PFSK-1 (cell line): Measurements from ENCODE around the gene SH3PXD2A.

Source experiments
- FOXP2 ChIP-seq: optimal IDR thresholded peaks from 2 replicates; pipeline ENCODE3; 2011; ENCODE audit warnings: borderline replicate concordance, control low read depth, inconsistent platforms; ENCODE audit not compliant: insufficient read depth; ENCODE audit errors: extremely low read length, extremely low read depth
- POLR2AphosphoS5 ChIP-seq: IDR thresholded peaks from 2 replicates; pipeline ENCODE4 v1.6.1; 2012; ENCODE audit warnings: low read depth, mild to moderate bottlenecking, control low read depth, low read length, moderate library complexity
- REST ChIP-seq, 2 experiments: IDR thresholded peaks; 2 replicates each; pipeline versions ENCODE4 v1.6.1 to v1.8.0; 2011 to 2012; ENCODE audit warnings: low read depth in 2 of 2, low read length in 2 of 2, control low read depth in 1 of 2, inconsistent platforms in 1 of 2, mild to moderate bottlenecking in 1 of 2, moderate library complexity in 1 of 2; ENCODE audit not compliant: insufficient read depth in 1 of 2
- SIN3A ChIP-seq: IDR thresholded peaks from 2 replicates; pipeline ENCODE4 v1.6.1; 2012; ENCODE audit warnings: mild to moderate bottlenecking, low read length, moderate library complexity, borderline replicate concordance; ENCODE audit not compliant: insufficient read depth
- TAF1 ChIP-seq: IDR thresholded peaks from 2 replicates; pipeline ENCODE4 v1.6.1; 2012; ENCODE audit warnings: low read length, control low read depth, borderline replicate concordance; ENCODE audit not compliant: insufficient read depth

SH3PXD2A gene

DNA sequence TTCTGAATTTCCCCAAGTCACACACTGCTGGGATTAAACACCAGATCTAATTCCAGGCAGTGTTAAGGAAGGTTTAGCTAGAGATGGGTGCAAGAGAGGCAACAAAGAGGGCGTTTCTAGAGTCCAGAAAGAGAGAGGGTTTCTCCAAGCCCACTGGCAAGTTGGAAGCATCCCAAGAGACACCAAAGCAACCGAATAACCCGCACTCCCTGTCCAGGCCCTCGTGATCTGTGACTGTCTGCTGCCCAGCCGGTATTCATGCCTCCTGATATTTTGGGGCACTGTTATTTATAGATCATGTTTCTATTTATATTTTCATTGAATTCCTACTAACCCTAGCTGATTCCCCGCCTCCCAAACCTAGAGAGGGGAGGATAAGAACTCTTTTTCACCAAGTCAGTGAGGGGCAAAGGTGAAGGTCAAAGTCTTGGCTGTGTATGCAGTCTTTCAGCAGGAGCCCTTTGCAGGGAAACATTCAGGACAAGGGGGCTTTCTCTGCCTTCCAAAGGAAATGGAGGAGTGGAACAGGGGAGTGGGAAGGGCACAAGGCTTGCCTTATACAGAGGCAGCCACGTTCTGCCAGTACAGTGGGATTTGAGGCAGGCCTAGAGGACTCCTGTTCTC is 103.6 kb downstream of the SH3PXD2A start:
- no peak for TF ChIP-seq SIN3A
- no peak for TF ChIP-seq FOXP2
- no peak for TF ChIP-seq REST (IDR thresholded peaks at IDR 0.05; ENCODE audit: insufficient read depth in 1 of 2, low read depth in 2 of 2, low read length in 2 of 2)
- no peak for TF ChIP-seq POLR2AphosphoS5
- no peak for TF ChIP-seq TAF1

- TF ChIP-seq FOXP2 (no peak), POLR2AphosphoS5 (no peak), REST (IDR thresholded peaks at IDR 0.05; ENCODE audit: insufficient read depth in 1 of 2, low read depth in 2 of 2, low read length in 2 of 2) (no peak), TAF1 (no peak), SIN3A (no peak)
Measured at GRCh38 chr10:103750836-103751235, 104.5 kb downstream of the SH3PXD2A start.

GRCh38 chr10:103749779-103750178 is 105.6 kb downstream of the SH3PXD2A start:
- TF ChIP-seq TAF1 (no peak), FOXP2 (no peak), SIN3A (no peak), REST (IDR thresholded peaks at IDR 0.05; ENCODE audit: insufficient read depth in 1 of 2, low read depth in 2 of 2, low read length in 2 of 2) (no peak), POLR2AphosphoS5 (no peak)

- TF ChIP-seq POLR2AphosphoS5 (no peak), FOXP2 (no peak), SIN3A (no peak), TAF1 (no peak), REST (IDR thresholded peaks at IDR 0.05; ENCODE audit: insufficient read depth in 1 of 2, low read depth in 2 of 2, low read length in 2 of 2) (no peak)
Measured at GRCh38 chr10:103748020-103748419, 107.4 kb downstream of the SH3PXD2A start.
